ENCODE results near the gene TESPA1.
"Not testable (repeated sequence)": the region's sequence is repeated elsewhere in the genome, so short reads cannot be mapped to it uniquely, and the experiment has no call there.

Gene TESPA1

DNA sequence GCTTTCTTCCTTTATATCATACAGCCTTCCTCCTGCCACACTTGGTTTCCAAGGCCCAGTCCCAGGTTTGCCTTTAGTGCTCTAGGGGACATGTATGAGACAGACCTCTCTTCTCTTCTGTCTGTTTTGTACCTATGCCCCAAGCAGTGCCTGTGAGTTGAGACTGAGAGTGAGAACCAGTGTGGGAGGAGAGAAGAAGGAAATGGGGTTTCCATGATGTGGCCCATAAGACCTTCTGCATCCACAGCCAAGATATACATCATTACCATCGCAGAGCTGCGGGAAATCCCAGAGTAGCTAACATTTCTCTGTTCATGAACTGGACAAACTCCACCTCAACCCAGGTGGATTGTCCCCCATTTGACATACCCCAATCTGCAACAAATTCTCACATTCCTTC, 2.8 kb downstream of the TESPA1 start:
- DNase-seq = peak; percentile 73

DNA sequence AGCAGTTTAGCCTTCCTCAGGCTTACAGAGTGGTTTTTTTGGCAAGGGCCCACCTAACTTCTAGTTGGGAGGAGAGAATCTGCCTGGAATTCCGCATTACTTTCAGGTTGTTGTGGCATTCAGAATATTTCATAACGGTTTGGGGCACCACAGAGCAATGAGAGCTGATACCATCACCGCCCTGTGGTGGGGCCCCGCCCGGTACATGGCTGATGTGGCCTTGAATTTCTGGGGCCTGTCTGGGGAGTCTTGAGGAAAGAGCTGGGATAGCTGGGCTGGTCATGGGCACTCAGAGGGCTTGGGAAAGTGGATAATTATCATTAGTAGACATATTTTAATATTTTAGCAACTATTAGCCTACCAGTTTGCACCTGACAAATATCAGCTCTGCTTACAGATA, 4.2 kb downstream of the TESPA1 start:
- DNase-seq = no peak

DNA sequence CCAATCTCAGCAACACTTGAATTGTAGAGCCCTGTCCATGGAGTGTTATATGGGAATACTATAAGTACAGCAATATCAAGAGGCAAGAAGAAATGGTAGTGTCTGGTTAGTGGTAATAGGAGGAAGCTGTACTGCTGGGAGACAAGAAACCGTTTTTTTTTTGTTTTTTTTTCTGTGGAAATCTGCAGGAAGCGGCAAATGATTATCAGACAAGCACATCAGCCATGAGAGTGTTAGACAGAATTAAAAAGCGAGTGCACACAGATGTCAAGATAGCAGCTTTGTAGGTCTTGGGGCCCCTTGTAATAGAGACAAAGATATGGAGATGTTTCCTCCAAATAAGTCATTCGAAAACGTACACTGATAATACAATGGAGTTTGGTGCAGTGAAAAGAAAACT, 6.7 kb downstream of the TESPA1 start:
- no peak for DNase-seq

DNA sequence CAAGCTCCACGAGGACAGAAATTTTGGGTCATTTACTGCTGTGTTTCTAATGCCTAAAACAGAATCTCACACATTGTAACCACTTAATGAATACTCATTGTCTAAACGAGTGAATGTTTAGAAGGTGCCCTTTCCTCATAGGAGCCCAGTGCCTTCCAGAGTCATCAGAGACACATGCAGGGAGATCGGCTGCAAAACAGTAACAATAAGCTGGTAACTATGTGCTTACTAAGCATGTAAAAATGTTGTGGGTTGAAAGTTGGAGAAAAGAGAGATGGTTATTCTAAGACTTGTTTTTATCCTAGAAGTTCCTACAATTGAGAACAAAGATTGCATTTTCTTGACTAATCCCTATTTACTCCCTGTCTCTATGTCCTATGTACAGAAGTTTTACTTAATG, 7.4 kb downstream of the TESPA1 start:
- no peak for DNase-seq

DNA sequence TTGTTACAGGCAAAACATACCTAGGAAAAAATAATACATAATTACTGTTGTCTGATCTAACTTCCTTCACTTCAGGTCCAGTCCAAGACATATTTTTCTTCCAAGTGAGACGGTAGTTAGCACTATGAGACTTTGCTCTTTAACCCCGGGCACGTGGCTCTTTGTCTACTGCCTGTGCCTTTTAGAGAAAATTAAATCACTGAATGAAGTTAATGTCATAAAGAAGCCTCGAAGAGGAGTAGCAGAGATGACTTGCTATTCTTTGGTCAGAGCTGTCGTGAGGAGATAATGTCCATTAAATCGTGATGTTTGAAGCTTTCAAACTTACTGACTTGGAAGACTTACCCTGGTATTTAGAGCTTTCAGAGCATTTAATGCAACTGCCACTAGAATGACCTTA, 8.7 kb downstream of the TESPA1 start:
- no peak for DNase-seq

DNA sequence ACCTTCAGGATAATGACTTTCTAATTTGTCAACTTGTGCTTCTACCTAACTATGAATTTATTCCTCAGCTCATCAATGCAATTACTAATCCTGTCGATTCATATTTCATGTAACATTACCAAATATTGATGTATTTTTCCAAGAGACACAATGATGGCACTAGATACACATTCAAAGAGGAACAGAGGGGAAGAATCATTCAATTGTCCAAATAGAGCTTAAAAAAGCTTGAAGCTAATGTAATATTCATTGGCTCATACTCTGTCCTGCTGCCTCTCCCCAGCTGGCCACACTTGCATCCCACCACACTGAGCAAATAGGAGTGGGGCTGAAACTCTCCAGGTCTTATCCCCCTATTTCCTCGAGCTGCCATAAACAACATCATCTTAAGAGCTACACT, 9.3 kb downstream of the TESPA1 start:
- DNase-seq = no peak

DNA sequence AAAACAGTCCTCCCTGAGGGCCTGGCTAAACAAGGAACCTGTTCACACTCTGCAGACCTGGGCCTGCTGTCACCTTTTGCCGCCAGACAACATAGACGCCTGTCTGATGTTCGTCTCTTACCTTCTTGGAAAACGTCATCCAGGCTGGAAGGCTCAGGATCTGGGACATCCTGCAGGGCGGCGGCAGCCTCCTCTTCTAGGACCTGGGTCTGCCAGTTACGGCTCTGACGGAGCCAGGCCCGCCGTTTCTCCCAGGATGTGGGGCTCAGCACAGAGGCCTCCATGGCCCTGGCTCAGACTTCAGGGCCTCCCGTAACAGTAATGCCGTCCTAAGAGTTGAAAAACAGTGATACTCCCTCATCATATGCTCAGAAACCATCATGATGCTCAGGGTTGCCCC, 10.3 kb downstream of the TESPA1 start:
- no peak for DNase-seq

DNA sequence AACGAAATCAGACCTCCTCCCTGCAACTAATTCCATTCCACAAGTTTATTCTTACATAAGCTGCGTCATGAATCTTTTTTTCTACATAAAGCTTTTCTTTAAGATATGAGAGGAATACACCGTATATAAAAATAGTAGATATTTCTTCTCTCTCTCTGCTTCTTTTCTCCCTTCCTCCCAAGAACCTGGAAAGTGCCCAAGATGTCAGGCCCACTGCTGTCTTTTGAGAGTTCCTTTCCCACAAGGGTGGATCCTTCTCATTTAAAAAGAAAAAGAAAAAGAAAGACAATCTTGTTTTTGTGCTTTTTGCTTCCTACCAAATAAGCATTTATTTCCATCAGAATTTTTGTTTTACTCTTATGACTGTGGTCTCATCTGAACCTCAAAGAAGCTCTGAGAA, 11.0 kb downstream of the TESPA1 start:
- no peak for DNase-seq

DNA sequence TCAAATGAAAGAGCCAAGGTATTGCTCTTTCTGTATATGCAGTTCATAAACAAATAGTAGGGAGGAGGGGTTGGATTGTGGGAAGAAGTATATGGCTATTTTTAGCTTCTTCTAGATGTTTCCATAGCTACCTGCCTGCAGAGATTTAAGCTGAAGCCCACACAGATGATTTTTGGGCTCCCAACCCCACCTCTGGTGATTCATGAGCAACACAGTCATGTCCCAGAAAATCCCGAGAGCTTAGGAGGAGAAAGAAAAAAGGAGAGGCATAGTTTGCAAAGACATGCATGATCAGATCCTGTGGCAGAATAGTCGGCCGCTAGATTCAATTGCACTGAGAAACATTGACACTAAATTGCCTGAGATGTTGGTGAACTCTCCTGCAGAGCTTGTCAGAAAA, 13.8 kb downstream of the TESPA1 start:
- no peak for DNase-seq

DNA sequence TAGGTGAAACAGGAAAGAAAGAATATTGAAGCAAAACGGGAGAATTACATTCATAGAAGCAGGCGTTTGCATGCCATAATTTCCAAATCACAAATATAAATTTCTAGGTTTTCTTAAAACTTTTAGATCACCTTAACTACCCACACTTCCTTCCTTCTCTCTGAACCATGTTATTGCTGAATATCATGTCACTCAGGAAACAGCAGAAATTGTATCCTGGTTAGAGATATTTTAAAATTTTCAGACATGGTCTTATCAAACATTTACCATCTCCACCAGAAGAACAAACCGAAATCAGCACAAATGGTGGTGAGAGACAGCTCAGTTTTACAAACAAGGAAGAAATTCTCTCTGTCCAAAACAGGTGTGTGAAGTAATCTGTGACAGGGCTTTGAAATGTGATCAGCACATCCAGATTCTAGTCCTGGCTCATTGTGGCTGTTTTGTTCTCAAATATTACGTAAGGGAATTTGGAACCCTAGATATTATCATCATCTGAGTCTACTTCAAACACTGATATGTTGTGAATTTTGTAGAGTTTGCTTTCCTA, 16.3 kb downstream of the TESPA1 start:
- no peak for DNase-seq

DNA sequence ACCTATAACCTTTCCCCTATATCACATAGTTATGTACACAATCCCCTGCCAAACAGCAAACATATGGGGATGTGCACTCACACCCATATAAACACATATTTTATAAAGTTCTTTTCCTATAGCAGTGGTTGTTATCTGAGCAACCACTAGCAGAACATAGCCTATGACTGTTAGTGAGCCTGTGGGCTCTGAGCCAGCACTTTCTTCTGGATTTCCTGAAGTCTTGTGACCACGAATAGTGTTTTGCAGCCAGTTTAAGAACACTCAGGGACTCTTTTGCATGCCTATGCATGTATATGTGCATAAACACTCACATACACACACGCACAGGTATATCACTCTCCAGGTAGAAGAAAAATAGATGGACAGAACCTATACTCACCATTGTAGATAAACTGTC, 17.1 kb downstream of the TESPA1 start:
- DNase-seq = no peak

DNA sequence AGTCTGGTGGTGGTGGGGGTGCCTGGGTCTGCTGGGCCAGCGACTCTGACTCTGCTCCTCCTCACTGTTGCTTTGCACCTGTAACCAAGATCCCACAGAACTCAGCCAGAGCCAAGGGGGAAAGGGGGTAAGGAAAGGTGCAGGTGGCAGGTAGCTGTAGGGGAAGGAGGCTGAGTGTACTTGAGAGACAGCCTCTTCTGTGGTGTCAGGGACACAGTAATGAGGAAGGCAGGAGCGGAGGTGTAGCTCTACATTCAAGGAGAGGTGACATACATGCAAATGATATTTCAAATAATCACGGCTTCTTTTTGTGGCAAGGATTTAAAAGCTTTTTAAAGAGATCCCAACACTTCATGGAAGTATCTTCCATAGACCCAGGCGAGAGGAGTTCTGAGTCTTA, 23.4 kb downstream of the TESPA1 start:
- no peak for DNase-seq

DNA sequence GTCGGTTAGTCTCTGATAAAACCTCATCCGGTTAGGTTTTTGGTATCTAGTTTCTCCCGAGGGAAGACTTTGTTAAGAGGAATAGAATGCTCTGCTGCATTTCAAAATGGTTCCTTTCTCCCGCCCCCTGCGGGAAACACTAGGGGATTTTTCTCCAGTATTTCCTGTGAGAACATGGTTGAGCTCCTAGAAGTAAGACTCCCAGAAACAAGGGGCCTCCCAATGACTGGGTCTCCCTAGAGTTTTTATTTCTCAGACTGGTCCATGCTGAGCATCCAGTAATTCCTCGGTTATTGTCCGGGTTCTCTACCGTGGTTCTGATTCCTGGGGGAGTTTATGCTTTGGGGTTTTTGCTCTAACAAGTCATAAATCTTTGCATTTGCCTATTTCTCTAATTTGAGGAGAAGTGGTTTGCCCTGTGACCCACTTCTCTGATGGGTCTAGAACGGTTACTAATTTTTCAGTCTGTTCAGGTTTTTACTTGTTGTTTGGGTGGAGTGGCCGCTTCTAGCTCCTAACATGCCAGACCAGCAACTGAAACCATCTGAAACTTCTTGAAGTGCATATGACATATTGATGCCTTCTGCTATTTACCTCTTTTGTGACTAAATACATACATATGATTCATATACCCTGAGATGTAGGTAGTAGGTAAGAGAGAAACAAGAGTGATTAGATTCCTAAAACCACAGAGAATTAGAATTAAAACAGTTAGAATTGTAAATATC, 25.1 kb downstream of the TESPA1 start:
- no peak for DNase-seq

DNA sequence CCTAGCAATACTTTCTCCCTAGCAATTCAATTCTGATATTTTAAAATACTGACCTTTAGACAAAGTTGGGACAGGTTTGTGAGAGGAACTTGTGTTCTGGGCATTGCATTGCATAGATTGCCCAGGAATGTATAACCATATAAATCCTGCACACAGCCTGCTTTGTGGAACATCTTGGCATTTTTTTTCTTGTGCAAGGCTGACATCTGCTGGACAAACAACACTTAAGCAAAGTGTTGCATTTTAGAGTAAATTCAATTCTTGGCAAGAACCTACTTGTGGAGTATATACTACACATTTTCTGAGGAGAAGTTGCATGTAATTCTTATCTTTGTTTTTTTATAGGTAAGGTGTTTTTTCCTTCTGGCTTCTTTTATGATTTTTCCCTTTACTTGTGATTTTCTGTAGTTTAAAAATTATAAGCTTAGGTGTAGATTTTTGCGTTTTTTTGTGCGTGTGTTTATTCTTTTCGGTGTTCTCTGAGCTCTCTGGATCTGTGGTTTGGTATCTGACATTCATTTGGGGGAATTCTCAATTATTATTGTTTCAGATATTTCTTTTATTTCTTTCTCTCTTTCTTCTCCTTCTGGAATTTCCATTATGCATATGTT, 26.4 kb downstream of the TESPA1 start:
- DNase-seq = no peak

DNA sequence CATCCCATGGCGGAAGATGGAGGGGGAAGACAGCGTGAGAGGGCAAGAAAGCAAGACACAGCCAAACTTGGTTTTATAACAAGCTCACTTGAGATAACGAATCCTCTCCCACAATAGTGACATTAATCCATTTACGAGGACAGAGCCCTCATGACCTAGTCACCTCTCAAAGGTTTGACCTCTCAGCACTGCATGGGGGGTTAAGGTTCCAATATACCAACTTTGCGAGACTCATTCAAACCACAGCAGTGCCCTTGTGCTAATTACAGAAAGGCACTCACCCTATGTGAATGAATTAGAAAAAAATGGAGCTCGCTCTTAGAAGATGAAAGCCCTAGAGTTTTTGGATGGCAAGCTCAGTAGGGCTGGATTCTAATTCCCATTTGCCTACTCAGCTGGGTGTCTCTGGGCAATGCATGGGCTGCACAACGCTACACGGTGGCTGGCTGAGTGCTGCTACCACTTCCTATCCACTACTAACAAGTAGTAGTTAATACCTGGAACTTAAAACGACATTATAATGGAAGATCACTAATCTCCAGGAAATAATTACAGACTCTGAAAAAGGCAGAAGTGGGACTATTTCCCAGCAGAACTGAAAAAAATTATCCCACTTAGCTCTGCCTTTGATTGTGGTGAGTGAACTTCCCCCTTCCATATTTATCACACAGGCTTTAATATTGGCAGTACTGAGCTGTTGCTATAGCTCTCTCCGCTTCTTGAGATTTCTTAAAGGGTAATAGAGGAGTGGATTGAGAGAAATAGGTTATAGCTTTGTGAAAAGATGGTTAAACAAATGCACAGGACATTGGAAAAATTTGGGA, 27.5 kb downstream of the TESPA1 start:
- DNase-seq = no peak

DNA sequence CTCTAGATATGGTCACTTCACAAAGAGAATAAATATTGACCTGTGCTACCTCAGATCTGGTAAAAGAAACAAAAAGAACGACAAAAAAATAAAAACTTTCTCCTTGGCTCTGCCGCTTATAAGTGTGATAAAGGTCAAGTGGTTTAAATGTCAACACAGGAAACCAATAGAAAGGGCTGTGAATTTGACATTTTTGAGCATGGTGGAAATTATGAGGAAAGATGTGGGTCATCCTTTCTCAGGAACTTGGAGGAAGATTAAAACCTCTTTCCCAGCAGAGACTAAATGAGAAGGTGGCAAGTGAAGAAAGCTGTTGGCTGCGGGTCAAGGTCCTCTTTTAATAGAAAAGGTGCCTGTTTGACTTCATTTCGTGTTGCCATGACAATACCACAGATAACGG, 28.2 kb downstream of the TESPA1 start:
- no peak for DNase-seq

DNA sequence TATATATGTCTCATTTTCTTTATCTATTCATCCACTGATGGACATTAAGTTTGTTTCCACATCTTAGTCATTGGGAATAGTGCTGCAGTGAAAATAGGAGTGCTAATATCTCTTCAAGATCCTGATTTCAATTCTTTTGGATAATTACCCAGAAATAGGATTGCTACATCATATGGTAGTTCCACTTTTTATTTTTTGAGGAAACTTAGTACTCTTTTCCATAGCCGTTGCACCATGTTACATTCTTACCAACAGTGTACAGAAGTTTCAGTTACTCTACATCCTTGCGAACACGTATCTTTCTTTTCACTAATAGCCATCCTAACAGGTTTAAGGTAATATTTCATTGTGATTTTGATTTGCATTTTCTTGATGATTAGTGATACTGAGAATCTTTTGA, 29.8 kb downstream of the TESPA1 start:
- DNase-seq = no peak

DNA sequence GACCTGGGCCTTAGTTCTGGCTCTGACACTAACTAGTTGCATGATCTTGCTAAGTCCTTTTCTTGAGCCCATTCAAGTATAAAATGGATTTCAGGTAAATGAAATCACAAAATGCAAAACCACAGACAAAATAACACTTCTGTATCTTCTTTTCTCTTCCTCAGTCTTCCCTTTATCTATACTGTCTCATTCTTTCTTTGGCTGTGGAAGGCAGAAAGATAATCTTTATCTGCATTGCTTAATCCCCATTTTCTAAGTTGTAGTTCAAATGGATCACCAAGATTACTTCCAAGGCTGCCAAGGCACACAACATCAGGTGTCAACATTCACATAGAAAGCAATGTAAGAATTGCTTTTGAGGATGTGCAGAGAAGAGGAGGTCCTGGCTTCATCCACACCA, 30.3 kb downstream of the TESPA1 start:
- no peak for DNase-seq

DNA sequence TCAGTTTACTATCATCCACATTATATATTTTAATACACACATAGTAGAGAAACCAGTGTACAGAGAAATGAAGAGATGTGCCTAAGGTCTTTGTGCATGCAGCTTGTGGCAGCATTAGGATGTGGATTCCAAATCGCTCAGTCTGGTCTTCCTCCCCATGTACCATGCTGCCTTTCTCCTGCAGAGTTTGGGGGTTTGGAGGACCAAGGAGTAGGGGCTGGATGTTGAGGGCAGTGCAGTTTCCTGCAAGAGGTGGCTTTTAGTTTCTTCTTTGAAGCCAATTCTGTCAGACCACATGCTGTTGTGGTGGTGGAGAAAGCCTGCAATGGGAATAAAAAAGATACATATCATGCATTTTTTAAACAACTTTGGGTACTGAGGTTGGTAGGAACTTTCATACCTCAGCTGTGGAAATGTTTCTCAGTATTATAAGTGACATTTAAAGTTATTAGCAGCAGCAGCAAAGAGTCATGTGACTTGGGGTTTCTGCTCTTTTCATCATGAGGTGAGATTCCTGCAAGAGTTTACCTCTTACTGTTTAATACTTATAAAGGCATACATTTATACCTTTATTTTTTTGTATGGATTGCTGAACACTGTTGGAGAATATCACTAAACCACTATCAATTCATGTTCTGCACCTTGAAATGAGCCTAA, 34.4 kb downstream of the TESPA1 start:
- no peak for DNase-seq

DNA sequence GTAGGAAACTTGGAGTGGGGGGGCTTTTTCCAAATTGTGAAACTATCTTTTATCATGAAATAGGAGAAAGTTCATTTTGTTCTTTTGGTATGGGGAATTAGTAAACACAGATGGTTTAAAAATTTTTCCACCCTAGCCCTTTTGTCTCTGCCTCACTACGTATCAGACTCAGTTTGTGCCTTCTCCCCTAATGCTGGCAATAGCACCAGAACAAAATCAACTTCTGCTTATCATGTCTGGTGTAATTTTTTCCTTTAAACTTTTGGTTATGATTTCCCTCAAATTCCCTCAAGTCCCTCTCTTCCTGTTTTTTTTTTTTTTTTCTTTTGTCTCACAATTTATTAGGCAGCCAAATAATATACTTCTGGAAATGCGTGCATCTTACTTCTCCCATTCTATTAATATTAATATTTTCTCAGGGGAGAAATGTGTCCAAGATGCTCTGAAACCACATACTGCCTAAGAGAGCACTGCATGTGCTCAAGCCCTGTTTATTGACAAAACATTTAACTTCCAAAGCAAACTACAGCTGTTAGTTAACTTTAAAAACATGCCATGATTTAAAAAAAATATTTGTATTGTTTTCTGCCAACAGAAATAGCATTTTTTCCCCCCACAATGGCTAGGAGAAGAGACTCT, 35.4 kb downstream of the TESPA1 start:
- no peak for DNase-seq

DNA sequence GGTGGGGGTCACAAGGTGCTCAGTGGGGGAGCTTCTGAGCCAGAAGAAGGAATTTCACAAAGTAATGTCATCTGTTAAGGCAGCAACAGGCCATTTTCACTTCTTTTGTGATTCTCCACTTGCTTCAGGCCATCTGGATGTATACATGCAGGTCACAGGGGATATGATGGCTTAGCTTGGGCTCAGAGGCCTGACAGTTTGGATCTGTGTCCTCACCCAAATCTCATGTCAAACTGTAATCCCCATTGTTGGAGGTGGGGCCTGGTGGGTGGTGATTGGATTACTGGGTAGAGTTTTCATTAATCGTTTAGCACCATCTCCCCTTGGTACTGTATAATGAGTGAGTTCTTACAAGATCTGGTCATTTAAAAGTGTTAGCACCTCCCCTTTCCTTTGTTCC, 36.4 kb downstream of the TESPA1 start:
- no peak for DNase-seq

DNA sequence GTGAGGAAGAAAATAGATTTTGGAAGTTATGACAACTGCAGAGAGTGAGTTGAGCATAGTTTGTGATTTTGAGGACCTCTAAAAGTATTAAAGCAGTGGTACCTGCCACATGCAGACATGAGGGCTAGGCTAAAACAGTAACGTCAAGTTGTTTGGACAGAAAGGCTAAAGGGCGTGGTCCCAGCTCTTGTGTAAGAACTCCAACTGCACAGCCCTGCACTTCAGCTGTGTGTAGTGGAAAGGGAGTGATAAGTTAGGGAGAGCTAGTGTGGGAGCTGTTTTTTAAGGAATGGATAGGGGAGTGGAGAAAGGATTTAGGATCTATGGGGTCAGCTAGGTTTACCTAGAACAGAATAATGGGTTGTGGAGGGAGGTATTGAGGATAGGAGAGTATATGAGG, 39.5 kb downstream of the TESPA1 start:
- no peak for DNase-seq

DNA sequence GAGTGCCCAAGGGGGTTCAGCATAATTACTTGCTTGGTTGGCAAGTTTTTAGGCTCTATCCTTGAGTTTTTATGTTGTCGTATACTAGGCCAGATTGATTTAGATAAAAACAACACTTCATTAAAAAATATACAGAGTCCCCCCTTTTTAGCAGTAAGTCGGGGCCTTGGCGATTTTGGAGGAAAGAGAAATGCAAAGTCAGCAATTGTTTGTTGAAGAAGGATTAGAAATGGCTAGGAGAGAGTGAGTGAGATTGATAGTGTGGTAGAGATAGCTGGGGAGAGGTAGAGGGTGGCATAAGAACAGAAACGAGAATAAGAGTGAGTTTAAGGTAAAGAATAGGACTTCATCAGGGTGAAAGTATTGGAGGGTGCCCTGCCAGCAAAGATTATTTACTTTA, 41.3 kb downstream of the TESPA1 start:
- DNase-seq = not testable (repeated sequence)

Measured in activated CD8-positive, alpha-beta memory T cell treated with anti-CD3 and anti-CD28 coated beads for 24 hours (primary cell).